ENCODE data around the gene CCBE1. TPM values are rescaled to one million over a fixed set of nuclear protein-coding genes. Genes with fewer than 3 reads are reported as not detected.
"Not testable (repeated sequence)": the region's sequence is repeated elsewhere in the genome, so short reads cannot be mapped to it uniquely, and the experiment has no call there.

Gene CCBE1
- total and polyA plus RNA-seq, 7 donors: 0.01 to 0.77 (median 0.14) TPM; not detected in 1

DNA sequence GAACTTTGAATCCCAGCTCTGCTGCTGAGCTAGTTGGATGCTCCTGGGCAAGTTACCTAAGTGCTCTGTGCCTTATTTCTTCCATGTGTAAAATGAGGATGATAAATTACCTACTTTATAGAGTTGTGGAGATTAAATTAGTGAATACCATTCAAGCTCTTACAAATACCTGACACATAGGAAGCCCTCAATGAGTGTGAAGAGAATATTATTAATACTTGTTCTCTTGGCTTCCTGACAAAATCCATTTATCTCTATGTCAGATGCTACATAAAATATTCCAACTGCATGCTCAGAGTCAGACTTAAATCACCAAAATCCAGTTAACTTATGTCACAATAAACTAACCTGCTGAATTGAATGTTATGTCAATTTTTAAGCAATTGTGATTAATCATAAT lies 42.9 kb upstream of the CCBE1 start:
- TF ChIP-seq, protein P1, sequence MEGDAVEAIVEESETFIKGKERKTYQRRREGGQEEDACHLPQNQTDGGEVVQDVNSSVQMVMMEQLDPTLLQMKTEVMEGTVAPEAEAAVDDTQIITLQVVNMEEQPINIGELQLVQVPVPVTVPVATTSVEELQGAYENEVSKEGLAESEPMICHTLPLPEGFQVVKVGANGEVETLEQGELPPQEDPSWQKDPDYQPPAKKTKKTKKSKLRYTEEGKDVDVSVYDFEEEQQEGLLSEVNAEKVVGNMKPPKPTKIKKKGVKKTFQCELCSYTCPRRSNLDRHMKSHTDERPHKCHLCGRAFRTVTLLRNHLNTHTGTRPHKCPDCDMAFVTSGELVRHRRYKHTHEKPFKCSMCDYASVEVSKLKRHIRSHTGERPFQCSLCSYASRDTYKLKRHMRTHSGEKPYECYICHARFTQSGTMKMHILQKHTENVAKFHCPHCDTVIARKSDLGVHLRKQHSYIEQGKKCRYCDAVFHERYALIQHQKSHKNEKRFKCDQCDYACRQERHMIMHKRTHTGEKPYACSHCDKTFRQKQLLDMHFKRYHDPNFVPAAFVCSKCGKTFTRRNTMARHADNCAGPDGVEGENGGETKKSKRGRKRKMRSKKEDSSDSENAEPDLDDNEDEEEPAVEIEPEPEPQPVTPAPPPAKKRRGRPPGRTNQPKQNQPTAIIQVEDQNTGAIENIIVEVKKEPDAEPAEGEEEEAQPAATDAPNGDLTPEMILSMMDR (IDR thresholded peaks at IDR 0.05): no peak
- Histone ChIP-seq H3K4me3 (no peak overlapping the region), H3K36me3 (ENCODE audit: insufficient read depth in 1 of 2, low read depth in 1 of 2) (no peaks in the 10 kb centered on the region), H3K27ac (no peak overlapping the region), H3K4me1 (no peaks in the 10 kb centered on the region), H3K9me3 (peaks cover 6% of the 10 kb centered on the region), H3K27me3 (ENCODE audit: insufficient read depth in 3 of 3, low read length in 2 of 3) (no peaks in the 10 kb centered on the region)
- intact Hi-C loops (cut with DNase I): no loop called here
- no peak for ATAC-seq
- DNase-seq: no peak

DNA sequence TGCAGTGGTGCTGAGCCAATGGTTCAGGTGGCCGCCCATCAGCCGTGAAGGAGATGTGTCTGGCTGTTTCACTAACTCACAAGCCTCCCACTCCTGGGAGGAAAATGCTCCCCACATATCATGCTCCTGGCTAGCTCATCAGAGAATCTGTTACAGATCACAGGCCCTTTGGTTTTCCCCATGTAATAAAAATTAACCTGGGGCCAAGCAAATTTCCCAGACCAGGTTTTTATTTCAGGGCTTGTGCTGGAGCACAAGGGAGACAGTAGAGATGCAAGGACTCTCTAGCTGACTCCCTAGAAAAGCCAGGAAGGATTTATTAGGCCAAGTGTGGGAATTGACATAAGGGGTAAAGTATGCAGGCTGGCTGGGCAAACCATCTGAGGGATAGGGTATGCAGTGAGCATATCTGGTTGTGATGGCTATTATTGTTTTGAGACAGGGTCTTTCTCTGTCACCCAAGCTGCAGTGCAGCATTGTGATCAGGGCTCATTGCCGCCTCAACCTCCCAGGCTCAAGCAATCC lies 40.6 kb upstream of the CCBE1 start:
- no peaks in the 10 kb centered on the region for H3K4me1 ChIP-seq
- TF ChIP-seq, protein P1 (IDR thresholded peaks at IDR 0.05): no peak
- H3K9me3 ChIP-seq: peaks cover 6% of the 10 kb centered on the region
- no peak overlapping the region for H3K4me3 ChIP-seq
- intact Hi-C loops (cut with DNase I): no loop called here
- 90 to 93% (median 91%) methylated on average over 3 of the region's 3 CpGs for WGBS, 3 donors
- H3K27me3 ChIP-seq (ENCODE audit: insufficient read depth in 3 of 3, low read length in 2 of 3): no peaks in the 10 kb centered on the region
- H3K27ac ChIP-seq: no peak overlapping the region
- no peak for ATAC-seq
- H3K36me3 ChIP-seq (ENCODE audit: insufficient read depth in 1 of 2, low read depth in 1 of 2): no peaks in the 10 kb centered on the region
- DNase-seq: no peak

DNA sequence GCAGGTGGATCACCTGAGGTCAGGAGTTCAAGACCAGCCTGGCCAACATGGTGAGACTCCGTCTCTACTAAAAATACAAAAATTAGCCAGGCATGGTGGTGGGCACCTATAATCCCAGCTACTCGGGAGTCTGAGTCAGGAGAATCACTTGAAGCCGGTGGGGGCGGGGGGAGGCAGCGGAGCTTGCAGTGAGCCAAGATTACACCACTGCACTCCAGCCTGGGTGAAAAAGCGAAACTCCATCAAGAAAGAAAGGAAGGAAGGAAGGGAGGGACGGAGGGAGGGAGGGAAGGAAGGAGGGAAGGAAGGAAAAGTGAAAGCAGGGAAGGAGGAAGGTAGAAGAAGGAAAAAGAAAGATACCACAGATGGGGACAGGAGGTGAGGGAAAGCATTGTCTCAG lies 40.1 kb upstream of the CCBE1 start:
- DNase-seq; H3K4me1 ChIP-seq; H3K36me3 ChIP-seq (ENCODE audit: insufficient read depth in 1 of 2, low read depth in 1 of 2); H3K9me3 ChIP-seq; ATAC-seq; H3K4me3 ChIP-seq; H3K27me3 ChIP-seq (ENCODE audit: insufficient read depth in 3 of 3, low read length in 2 of 3); H3K27ac ChIP-seq; intact Hi-C loops (cut with DNase I): not testable (repeated sequence)
- 83 to 88% (median 87%) methylated on average over 7 of the region's 7 CpGs for WGBS, 3 donors

DNA sequence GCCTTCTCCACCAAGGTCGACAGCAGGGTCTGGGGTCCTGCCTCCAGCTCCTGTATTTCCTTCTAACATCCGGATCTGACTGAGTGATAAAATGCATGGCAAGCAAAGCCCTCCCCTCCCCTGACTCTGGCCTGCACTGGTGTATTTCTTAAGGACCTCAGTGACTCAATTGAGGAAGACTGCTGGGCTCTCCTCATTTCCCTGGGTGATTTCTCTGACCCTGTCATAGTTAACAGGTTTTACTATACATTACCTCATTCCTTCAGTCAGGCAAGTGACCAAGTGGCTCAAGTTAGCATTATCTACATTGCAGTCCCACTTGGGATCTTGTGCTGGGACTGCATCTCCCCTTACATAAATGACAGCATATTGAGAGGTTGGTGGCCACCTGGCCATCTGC lies 38.8 kb upstream of the CCBE1 start:
- Histone ChIP-seq H3K4me3 (no peak overlapping the region), H3K27ac (no peak overlapping the region), H3K36me3 (ENCODE audit: insufficient read depth in 1 of 2, low read depth in 1 of 2) (no peaks in the 10 kb centered on the region), H3K27me3 (ENCODE audit: insufficient read depth in 3 of 3, low read length in 2 of 3) (no peaks in the 10 kb centered on the region), H3K4me1 (no peaks in the 10 kb centered on the region), H3K9me3 (peaks cover 6% of the 10 kb centered on the region)
- TF ChIP-seq, protein P1 (IDR thresholded peaks at IDR 0.05): no peak
- WGBS, 3 donors: 49 to 56% (median 51%) methylated on average over 2 of the region's 2 CpGs
- no peak for ATAC-seq
- DNase-seq: no peak
- intact Hi-C loops (cut with DNase I): no loop called here

DNA sequence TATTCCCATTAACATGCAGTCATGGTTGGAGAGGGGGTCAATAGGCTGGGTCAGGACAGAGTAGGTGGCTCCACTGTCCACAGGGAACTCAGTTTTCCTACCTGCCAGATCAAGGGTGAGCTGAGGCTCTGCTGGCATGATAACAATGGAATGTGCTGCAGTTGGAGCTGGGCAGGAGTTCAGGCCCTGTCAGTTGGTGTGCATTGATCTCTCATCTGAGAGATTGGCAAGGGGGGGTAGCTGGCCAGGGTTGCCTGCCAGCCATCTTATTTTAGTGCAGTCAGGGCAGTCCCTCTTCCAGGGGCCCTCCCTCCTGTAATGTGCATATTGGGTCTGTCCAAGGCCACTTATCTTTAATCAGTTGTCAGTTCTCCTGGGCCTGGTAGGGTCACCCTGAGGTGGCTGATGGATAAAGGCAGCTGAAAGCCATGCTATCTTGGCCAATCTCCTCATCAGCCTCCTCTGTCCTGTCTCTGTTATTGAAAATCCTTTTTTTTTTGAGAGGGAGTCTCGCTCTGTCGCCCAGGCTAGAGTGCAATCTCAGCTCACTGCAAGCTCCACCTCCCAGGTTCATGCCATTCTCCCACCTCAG lies 38.1 kb upstream of the CCBE1 start:
- Histone ChIP-seq H3K36me3 (ENCODE audit: insufficient read depth in 1 of 2, low read depth in 1 of 2) (no peaks in the 10 kb centered on the region), H3K4me3 (no peak overlapping the region), H3K9me3 (peaks cover 6% of the 10 kb centered on the region), H3K27ac (no peak overlapping the region), H3K27me3 (ENCODE audit: insufficient read depth in 3 of 3, low read length in 2 of 3) (no peaks in the 10 kb centered on the region), H3K4me1 (no peaks in the 10 kb centered on the region)
- 73 to 100% (median 97%) methylated on average over 2 of the region's 2 CpGs for WGBS, 3 donors
- intact Hi-C loops (cut with DNase I): no loop called here
- DNase-seq: no peak
- TF ChIP-seq, protein P1 (IDR thresholded peaks at IDR 0.05): no peak
- no peak for ATAC-seq

All from psoas muscle (tissue), 8 donors.